Thyroid gland (tissue), 4 donors: ENCODE measurements around the gene FBXO41. TPM values are rescaled to one million over a fixed set of nuclear protein-coding genes. Genes with fewer than 3 reads are reported as not detected.

Experiments
- DNase-seq, 2 donors: peaks; one replicate each; pipeline ENCODE4 v3.0.0-alpha.2; 2019
- H3K27ac ChIP-seq, 3 donors: fragments of 200-600 bp; sonication (generic); 1 replicate in 2 of 3; 2 replicates in 1 of 3; pipeline ENCODE4 v1.5.1; 2016 to 2019; ENCODE audit warnings: mild to moderate bottlenecking in 1 of 3, moderate library complexity in 1 of 3
- H3K27me3 ChIP-seq: fragments of 200-600 bp; sonication (generic); one replicate; pipeline ENCODE4 v1.5.1; 2019
- H3K36me3 ChIP-seq, 2 donors: fragments of 200-600 bp; sonication (generic); one replicate each; pipeline ENCODE4 v1.5.1; 2016 to 2019
- H3K4me1 ChIP-seq, 2 donors: fragments of 200-600 bp; sonication (generic); one replicate each; pipeline ENCODE4 v1.5.1; 2017 to 2019
- H3K4me3 ChIP-seq, 3 donors: fragments of 200-600 bp; sonication (generic); replicated peaks in 1 of 3; 1 replicate in 2 of 3; 2 replicates in 1 of 3; pipeline ENCODE4 v1.5.1; 2016; ENCODE audit warnings: mild to moderate bottlenecking in 1 of 3
- H3K9me3 ChIP-seq: fragments of 200-600 bp; sonication (generic); one replicate; pipeline ENCODE4 v1.5.1; 2017
- POLR2A ChIP-seq, 2 donors: fragments of 450-650 bp; IDR thresholded peaks; one replicate each; pipeline ENCODE4 v1.6.1; 2017; ENCODE audit warnings: antibody characterized with exemption in 2 of 2, mild to moderate bottlenecking in 2 of 2, moderate library complexity in 1 of 2
- WGBS, 2 donors: methylation state at CpG; one replicate each; pipeline ENCODE4 v1.1.5; 2017; 5-methylcytosine and 5-hydroxymethylcytosine counted together
- intact Hi-C: fragments of 100-400 bp; cut with DNase I; formaldehyde crosslinking; loops from one replicate; pipeline ENCODE4 v1.15.1; 2023
- total RNA-seq, 4 donors: library from RNA; depleted of rRNA; stranded (reverse); fragments of >200 nt; gene quantifications; one replicate each; pipeline ENCODE4 v1.2.3, GENCODE V29; 2016
- TF ChIP-seq, protein P1 (sequence below), 6 experiments: fragments of 200-600 bp in 3 of 6; fragments of 450-650 bp in 3 of 6; sonication (generic) in 3 of 6; IDR thresholded peaks; one replicate each; pipeline ENCODE4 v1.5.1; 2016 to 2019; ENCODE audit warnings: antibody characterized with exemption in 6 of 6, mild to moderate bottlenecking in 2 of 6, inconsistent platforms in 1 of 6, moderate library complexity in 1 of 6

The FBXO41 gene
- total RNA-seq, 4 donors from 2014 or later, result 0.79 to 3.8 (median 1.3) TPM

DNA sequence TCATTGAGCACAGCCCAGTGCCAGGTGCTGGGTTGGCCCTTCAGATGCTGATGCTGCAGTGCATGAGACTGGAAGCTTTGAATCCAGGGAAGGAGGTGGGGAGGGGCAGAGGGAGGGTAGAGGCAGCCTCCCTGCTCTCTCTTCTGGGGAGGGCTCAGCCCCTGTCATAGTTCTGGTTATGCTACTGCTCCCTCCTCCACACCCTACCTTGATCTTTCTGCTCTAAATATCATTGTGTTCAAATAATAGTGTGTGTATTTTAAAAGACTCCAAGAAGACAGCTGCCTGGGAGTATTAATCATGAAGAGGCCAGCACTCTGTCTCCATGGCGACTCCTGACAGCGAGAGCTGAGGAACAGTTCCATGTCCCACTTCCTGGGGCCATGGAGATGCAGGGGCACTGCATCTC lies 12.9 kb upstream of the FBXO41 start:
- 9 to 21% methylated on average over 2 of the region's 2 CpGs for WGBS, 2 donors
- no peak for DNase-seq
- H3K27ac ChIP-seq, result no peak overlapping the region
- TF ChIP-seq, protein P1, sequence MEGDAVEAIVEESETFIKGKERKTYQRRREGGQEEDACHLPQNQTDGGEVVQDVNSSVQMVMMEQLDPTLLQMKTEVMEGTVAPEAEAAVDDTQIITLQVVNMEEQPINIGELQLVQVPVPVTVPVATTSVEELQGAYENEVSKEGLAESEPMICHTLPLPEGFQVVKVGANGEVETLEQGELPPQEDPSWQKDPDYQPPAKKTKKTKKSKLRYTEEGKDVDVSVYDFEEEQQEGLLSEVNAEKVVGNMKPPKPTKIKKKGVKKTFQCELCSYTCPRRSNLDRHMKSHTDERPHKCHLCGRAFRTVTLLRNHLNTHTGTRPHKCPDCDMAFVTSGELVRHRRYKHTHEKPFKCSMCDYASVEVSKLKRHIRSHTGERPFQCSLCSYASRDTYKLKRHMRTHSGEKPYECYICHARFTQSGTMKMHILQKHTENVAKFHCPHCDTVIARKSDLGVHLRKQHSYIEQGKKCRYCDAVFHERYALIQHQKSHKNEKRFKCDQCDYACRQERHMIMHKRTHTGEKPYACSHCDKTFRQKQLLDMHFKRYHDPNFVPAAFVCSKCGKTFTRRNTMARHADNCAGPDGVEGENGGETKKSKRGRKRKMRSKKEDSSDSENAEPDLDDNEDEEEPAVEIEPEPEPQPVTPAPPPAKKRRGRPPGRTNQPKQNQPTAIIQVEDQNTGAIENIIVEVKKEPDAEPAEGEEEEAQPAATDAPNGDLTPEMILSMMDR (IDR thresholded peaks at IDR 0.05), result no peak
- no peak for TF ChIP-seq POLR2A (IDR thresholded peaks at IDR 0.05)
- H3K9me3 ChIP-seq, result no peaks in the 10 kb centered on the region
- H3K4me3 ChIP-seq, result no peak overlapping the region
- H3K36me3 ChIP-seq, result no peaks in the 10 kb centered on the region
- intact Hi-C loops, result no loop called here
- H3K27me3 ChIP-seq, result peaks cover 22% of the 10 kb centered on the region
- H3K4me1 ChIP-seq, result peaks cover 0 to 9% of the 10 kb centered on the region in 2 donors

DNA sequence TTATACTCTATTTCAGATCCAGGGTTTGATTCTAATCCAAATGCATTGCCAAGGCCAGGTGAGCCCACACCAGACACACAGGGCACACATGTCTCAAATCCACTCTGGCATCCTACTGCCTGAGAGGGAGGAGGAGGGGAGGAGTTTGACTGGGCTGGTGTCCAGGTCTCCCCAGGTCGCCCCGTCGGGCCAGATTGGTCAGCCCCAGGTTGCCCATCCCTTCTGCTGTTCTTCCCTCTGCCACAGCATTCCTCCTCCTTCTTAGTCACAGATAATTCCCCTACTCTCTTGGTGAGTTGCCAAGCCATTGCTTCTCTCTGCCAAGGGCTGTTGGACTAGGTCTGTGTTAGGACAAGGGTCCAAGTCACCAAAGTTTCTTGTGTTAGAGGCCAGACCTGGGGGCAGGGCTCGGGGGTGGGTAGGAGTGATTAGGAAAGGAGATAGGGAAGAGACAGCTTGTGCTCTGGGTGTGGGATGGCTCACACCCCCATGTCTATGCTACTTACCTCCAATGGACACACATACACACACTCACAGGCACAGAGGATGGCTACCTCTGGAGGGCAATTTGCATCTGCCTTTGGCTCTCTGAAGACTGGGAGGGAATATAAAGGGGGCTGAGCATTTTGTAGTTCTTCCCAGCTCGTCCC lies 11.6 kb upstream of the FBXO41 start:
- H3K27ac ChIP-seq, result no peak overlapping the region
- H3K4me3 ChIP-seq, result no peak overlapping the region
- H3K36me3 ChIP-seq, result no peaks in the 10 kb centered on the region
- WGBS, 2 donors, result 29 to 32% methylated on average over 5 of the region's 5 CpGs
- no peaks in the 10 kb centered on the region for H3K9me3 ChIP-seq
- TF ChIP-seq POLR2A (IDR thresholded peaks at IDR 0.05), result no peak
- TF ChIP-seq, protein P1 (IDR thresholded peaks at IDR 0.05), result no peak
- H3K4me1 ChIP-seq, result peaks cover 0 to 16% of the 10 kb centered on the region in 2 donors
- intact Hi-C loops, result no loop called here
- DNase-seq, result no peak
- peaks cover 35% of the 10 kb centered on the region for H3K27me3 ChIP-seq

DNA sequence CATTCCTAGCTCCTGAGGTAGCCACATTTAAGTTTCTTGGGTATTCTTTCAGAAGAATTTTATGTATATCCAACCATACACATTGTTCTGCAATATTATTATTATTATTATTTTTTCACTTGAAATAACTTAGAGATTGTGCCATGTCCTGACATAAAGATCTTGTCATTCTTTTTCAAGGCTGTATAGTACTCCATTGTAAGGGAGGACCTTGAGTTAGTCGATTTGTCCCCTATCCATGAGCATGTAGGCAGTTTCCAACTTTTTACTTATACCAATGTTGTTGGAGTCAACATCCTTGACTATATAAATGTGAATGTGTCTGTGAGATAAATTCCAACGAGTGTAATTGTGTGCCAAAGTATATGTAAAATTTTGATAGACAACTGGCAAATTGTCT lies 10.0 kb upstream of the FBXO41 start:
- Histone ChIP-seq H3K27ac (no peak overlapping the region), H3K4me3 (no peak overlapping the region), H3K27me3 (peaks cover 36% of the 10 kb centered on the region), H3K9me3 (no peaks in the 10 kb centered on the region), H3K36me3 (no peaks in the 10 kb centered on the region), H3K4me1 (peaks cover 0 to 16% of the 10 kb centered on the region in 2 donors)
- DNase-seq, result no peak
- no peak for TF ChIP-seq POLR2A (IDR thresholded peaks at IDR 0.05)
- TF ChIP-seq, protein P1 (IDR thresholded peaks at IDR 0.05), result no peak
- 90 to 94% methylated on average over 2 of the region's 2 CpGs for WGBS, 2 donors
- intact Hi-C loops, result no loop called here

DNA sequence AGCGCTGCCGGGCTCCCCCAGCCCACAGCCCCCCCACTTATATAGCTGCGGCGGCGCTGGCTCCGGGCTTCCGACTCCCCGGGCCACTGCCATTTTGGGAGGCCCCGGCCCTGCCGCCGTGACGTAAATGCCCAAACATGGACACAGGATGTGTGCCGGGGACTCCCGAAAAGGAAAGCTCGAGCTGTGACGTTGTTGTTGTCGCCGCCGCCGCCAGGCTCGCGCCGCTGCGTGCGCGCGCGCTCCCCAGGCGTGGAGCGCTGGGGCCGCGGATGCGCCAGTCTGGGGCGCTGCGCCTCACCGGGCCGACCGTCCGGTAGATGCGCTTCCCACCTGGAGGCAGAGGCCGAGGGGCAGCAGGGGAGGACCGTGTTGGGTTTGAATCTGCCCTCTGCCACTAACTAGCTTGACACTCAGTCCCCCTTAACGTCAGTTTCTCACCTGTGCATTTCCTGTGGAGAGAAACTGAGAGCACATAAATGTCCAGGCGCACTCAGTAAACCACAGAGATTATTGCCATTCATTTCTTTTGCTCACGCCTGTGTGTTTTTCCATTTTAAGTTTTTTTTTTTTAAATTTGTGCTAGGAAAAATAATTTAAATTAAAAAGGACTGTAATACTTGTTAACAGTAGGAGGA lies 9.4 kb upstream of the FBXO41 start, which contains the start of gene EGR4:
TSS of gene EGR4 (minus strand) at position 15 of the 638 bp plus-strand sequence. CDS start 231 bp downstream, outside the sequence.
- Histone ChIP-seq H3K9me3 (no peaks in the 10 kb centered on the region), H3K27ac (no peak within 1 kb of the TSS), H3K36me3 (no peaks in the 10 kb centered on the region), H3K27me3 (peaks cover 36% of the 10 kb centered on the region), H3K4me3 (peak within 1 kb of the TSS in 2 of 3 donors; percentile 9 to 26), H3K4me1 (peaks cover 0 to 16% of the 10 kb centered on the region in 2 donors)
- DNase-seq, result peak; percentile 20 to 32
- 2 to 6% methylated on average over 12 to 35 of the region's 45 CpGs for WGBS, 2 donors
- TF ChIP-seq, protein P1 (IDR thresholded peaks at IDR 0.05), result no peak
- TF ChIP-seq POLR2A (IDR thresholded peaks at IDR 0.05), result no peak
- intact Hi-C loops, result no loop called here
